Measurements from ENCODE around the gene ZNF277.
"Not testable (repeated sequence)": the region's sequence is repeated elsewhere in the genome, so short reads cannot be mapped to it uniquely, and the experiment has no call there.

ZNF277 gene

DNA sequence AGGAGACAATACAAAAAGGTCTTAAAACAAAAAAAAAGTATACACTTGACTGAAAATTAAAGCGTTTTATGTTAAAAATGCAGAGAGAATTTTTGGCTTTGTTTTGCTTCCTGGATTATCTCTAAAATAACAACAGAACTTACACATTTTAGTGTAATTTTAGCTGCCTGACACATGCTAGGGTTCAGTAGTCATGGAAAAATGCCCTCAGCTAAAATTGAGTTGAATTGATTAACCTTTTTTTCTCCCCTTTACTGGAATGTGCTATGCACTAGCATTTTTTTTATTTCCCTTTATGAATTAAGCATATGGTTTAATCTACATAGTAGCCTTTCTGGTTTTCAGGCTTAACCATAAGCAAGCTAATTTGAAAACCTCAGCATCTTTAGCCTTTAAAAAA, 89.9 kb downstream of the ZNF277 start:
- DNase-seq, result no peak

- DNase-seq, result no peak
These were observed 91.2 kb downstream of the ZNF277 start for GRCh38 chr7:112297681-112298080.

GRCh38 chr7:112298543-112299100, 92.1 kb downstream of the ZNF277 start:
- no peak for DNase-seq

DNA sequence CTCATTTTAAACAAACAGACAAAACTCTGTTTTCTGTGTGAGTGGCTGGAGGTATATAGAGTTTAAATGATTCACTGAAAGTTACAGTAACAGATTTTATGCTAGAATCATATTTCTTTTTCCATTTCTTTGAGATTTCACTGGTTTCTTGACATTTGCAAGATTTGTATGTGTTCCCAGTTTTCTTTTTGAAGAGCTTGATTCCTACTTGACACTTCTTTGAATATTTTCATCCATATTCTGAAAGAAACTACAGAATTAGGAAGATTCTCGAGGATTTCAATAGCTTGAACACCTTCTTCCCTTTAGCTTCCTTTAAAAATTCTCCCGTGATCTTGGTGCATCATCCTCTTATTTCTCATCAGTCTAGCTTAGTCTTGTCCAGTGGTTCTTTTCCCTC, 93.6 kb downstream of the ZNF277 start:
- no peak for DNase-seq

- DNase-seq, result no peak
These were observed 94.4 kb downstream of the ZNF277 start for GRCh38 chr7:112300831-112301407.

- DNase-seq, result no peak
These were observed 96.1 kb downstream of the ZNF277 start for GRCh38 chr7:112302566-112302965.

DNA sequence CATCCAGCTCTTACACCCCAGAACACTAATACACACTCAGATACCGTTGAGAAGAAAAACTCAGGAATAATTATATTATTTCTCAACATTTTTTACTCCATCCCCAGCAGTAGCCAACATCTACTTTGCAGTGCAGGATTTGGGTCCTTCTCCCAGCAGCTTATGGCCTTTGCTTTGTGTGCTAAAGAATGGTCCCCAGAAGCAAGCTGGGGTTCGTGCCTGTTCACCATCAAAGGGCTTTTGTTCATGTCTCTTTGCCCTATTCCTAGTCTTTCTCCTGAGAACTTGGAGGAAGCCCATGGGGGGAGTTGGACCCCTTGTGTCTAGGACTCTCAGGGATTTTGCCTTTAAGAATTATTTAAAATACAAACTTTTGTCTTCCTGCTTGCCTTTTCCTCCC, 100.4 kb downstream of the ZNF277 start:
- DNase-seq, result no peak

- no peak for DNase-seq
These were observed 101.0 kb downstream of the ZNF277 start for GRCh38 chr7:112307506-112307905.

GRCh38 chr7:112308974-112309373, 102.5 kb downstream of the ZNF277 start:
- DNase-seq, result no peak

- DNase-seq, result not testable (repeated sequence)
These were observed 110.3 kb downstream of the ZNF277 start for GRCh38 chr7:112316803-112317202.

DNA sequence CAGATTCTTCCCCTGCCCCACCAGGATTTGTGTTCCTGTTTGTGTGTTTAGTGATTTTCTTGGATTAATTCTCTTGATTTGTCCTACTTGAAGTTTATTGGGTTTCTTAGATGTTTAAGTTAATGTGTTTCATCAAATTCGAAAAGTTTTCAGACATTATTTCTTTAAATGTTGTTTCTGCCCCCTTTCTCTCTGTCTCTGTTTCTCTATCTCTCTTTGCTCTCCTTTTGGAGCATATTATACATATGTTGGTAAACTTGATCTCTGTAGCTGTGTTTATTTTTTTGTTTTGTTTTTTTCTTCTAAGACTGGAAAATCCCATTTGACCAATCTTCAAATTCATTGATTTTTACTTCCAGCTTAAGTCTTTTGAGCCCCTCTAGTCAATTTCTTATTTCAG, 115.6 kb downstream of the ZNF277 start:
- no peak for DNase-seq

GRCh38 chr7:112327566-112327965, 121.1 kb downstream of the ZNF277 start:
- no peak for DNase-seq

GRCh38 chr7:112331492-112331891, 125.0 kb downstream of the ZNF277 start:
- DNase-seq, result no peak

DNA sequence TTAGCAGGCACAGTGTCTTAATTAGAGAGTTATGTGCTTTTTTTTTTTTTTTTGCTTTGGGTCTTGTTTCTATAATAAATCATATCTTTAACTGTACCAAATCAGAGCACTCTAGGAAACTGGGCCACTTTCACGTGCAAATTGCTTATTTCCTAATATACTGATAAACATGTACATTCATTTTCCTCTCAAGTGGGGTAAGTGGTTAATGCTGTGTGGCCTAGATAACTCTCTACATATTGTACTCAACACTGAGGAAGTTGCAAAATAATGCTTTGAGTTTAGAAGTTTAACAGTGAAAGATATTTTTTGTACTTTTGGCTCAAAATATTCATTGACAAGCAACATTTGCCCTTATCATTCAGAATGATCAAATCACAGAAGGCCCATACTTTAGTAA, 127.9 kb downstream of the ZNF277 start:
- DNase-seq, result no peak

DNA sequence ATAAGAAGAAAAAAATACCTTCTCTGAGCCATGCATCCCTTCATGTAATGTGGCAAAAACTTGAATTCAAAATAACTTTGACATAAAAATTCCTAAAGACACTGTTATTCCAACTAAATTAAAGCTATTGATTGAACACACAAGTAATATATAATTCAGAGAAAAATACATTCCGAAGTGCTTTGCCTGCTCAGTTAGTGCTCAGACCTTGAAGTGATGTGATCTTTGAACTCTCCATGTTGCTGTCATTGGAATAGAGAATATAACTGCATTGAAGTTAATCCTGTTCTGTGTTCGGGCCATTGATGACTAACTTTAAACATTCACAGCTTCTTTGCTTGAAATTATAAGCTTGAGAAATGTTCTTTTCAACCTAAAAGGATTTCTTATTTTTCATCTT, 129.8 kb downstream of the ZNF277 start:
- DNase-seq, result no peak

GRCh38 chr7:112336936-112337576, 130.6 kb downstream of the ZNF277 start:
- DNase-seq, result no peak

DNA sequence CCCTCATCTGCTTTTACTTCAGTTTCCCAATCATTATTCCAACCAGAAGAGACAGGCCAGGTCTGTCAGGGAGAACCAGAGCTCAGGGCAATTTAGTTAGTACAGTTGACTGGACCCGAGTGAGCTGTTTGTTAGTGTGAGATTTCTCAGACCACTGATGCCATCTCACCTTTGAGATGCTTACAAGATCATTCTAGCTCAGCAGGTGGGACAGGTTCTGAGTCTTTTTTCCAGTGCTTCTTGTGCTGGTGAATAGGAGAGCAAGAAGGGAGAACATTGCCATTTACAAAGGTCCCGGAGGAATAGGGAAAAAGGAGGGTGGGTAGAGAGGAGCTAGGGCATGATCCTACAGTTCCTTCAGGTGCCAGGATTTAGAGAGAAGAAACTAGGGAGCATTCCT, 131.4 kb downstream of the ZNF277 start:
- no peak for DNase-seq

DNA sequence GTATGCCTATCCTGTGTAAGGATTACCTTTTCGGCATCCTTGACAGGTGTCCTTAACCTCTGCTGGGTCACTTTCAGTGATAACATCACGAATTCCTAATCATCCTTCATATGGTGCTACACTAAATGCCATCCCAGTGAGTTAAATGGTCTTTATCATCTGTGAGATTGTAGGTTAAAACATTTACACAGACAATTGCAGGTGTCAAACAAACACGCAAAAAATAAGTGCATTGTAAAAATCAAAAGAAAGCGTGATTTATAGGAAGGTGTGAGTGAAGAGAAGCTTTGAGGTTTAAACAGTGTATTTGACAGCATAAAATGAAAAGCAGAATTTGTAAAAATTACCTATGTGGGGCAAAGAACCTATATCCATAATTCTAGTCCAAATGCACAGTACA, 132.3 kb downstream of the ZNF277 start:
- DNase-seq, result no peak

DNA sequence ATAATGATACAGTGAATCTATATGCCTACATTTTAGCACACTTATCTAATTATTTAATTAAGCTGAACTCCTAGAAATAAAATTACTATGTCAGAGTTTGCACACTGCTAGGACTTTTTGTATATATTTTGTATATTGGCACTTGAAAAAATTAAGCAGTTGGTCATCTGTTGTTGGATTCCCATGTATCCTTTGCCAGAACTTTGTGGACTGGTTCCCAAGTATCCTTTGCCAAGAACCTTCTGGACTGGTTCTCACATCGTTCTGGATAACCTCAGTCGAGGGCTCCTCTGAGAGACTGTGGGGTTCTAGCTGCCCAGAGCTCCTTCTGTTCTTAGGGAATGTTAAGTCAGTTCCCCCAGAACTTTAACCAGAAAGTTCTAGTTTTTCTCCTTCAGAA, 135.0 kb downstream of the ZNF277 start:
- no peak for DNase-seq

DNA sequence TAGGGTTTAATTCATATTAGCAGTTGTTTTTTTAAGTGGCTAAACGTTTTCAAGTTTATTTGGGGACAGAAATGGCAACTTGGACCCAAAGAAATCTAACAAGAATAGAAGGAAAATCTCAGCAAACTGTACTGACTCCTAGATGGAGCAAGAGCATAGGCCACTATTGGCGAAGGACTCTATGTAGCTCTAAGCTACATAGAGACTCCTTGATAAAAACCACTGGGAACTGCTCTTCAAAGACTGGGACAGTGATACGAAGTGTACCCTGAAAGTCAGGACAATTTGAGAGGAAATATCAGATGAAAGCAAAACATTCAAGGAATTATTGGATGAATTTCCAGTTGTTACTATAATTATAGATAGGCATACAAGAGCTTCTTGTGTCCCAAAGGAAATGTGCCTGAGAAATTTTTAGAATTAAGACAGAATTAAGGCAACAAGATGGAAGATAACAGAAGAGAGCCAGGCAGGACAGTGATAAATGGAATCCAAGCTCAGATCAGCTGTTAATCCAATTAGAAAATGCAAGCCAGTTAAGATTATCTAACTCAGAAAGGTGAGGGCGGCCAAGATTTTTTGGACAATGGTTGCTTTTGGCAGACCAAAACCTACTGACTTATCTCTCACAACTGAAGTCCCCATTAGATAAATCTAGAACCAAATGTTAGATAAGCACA, 140.0 kb downstream of the ZNF277 start:
- DNase-seq, result no peak

GRCh38 chr7:112347088-112347487, 140.6 kb downstream of the ZNF277 start:
- no peak for DNase-seq

DNA sequence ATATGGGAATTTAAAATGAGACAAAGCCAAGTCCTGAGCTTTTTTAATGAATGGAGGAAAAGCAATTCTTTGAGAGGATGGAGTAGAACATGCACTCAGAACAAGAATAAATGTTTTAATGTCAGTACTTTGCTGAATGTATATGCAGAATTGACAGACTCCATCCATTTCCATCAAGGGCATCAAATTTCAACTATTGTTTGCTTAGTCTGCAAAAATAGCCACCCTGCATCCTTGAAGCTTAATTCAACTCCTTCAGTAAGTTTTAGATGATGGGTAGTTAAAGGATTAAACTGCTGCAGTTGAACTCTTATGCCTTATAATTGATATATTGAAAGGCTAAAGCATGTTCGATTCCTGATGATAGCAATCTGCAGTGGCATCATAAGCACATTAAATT, 144.1 kb downstream of the ZNF277 start:
- DNase-seq, result no peak

DNA sequence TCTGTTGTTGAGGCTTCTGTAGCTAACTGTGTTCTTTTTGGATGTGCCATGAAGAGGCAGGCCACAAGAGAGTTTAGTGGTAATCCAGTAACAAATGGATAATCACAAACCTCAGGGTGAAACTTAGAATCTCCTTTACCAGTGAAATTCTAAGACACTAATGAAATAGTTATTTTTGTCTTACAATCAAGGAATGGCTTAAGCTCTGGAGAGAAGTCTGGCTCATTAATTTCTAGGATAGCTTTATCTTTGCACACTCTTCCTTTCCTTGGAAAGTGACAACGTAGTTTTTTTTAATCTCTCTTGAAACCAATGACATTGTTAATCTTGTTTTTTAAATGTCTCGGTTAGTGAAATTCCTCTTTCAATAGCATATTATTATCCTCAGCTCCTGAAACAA, 150.1 kb downstream of the ZNF277 start:
- DNase-seq, result no peak

- no peak for DNase-seq
These were observed 150.6 kb downstream of the ZNF277 start for GRCh38 chr7:112357136-112357535.

Measured in cortex of kidney (tissue), 1 donor.